ENCODE data around the gene POLG2. TPM values are rescaled to one million over a fixed set of nuclear protein-coding genes. Genes with fewer than 3 reads are reported as not detected.
A peak's percentile ranks its signal among the peaks of the same experiment; 100 is the strongest.

Gene POLG2
- total RNA-seq, 1 experiment from 2014 or later: 20.3 TPM

- H3K9me3 ChIP-seq (ENCODE audit: low read length): no peaks in the 10 kb centered on the region
- H3K27me3 ChIP-seq (ENCODE audit: low read length): no peaks in the 10 kb centered on the region
- H3K36me3 ChIP-seq (ENCODE audit: low read depth, low read length): peaks cover 62% of the 10 kb centered on the region
- intact Hi-C loops (cut with micrococcal nuclease): loop anchor here (1.0 to 5.0 kb wide), 2 partner anchors 8 to 142 kb away; partner anchors contain the start of gene POLG2
- no peak for TF ChIP-seq CTCF (conservative IDR thresholded peaks at IDR 0.05; ENCODE audit: low read depth, low read length)
- no peak for TF ChIP-seq EZH2 (IDR thresholded peaks at IDR 0.05; ENCODE audit: low read length, unreplicated experiment)
- no peak for TF ChIP-seq EZH2phosphoT487 (IDR thresholded peaks at IDR 0.05; ENCODE audit: borderline replicate concordance, low read length)
- H3K27ac ChIP-seq (ENCODE audit: low read length): peak overlapping the region; percentile 90
- H3F3A ChIP-seq (ENCODE audit: low read length, unreplicated experiment): peaks cover 28% of the 10 kb centered on the region
- peak overlapping the region; percentile 86 for H3K4me3 ChIP-seq (ENCODE audit: low read length)
- peak overlapping the region; percentile 97 for H3K9ac ChIP-seq (ENCODE audit: low read length)
- no peaks in the 10 kb centered on the region for H3K9me2 ChIP-seq (replicated peaks; ENCODE audit: low read length)
- ChIA-PET POLR2A (ENCODE audit: unreplicated experiment) (interaction anchor here (0.6 to 2.4 kb wide), 6 partner anchors 9 to 488 kb away, joined by 3 to 50 read pairs (median 4); partner anchors contain the start of gene POLG2), CTCF (interaction anchor here (0.6 kb wide), 1 partner anchor 722 kb away, joined by 3 read pairs; no protein-coding TSS in a partner anchor)
- BruUV-seq (replicated peaks): TSS peak; percentile 25
- H3K4me1 ChIP-seq (ENCODE audit: insufficient read depth, low read length): peaks cover 47% of the 10 kb centered on the region
- peak; percentile 85 for DNase-seq
- peak overlapping the region; percentile 91 for H3K4me2 ChIP-seq (ENCODE audit: low read length)
- H2AFZ ChIP-seq (ENCODE audit: low read length): no peak overlapping the region
- H4K20me1 ChIP-seq (ENCODE audit: low read length): peaks cover 68% of the 10 kb centered on the region
- ATAC-seq: peak; percentile 30
- H3K79me2 ChIP-seq (ENCODE audit: low read length): peaks cover 94% of the 10 kb centered on the region
Observed at GRCh38 chr17:64505340-64506200, 8.7 kb upstream of the POLG2 start.

DNA sequence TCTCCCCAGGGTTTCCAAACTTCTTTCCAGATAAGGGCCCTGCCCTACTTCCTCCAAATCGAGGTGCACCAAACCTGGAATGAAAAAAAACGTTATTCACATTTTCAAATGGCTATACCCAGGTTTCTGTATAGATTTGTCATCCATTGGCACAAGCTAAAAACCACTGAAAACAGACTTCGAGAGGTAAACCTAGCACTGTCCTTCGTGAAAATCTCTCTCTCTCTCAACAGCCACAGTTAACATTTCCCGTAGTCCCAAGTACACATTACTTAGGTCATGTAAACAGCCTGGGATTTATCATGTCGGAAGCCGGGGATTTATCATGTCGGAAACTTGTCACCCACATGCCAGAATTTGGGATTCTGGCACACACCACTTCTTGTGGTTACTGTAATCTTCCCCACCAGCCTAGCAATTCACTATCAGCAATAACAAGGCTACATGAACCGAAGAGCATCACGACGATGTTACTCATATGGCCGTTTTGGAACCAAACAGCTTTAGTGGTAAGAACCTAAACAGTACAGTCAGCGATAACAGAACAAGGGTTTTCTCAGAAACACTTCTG, 8.0 kb upstream of the POLG2 start:
- peak overlapping the region; percentile 86 for H3K4me2 ChIP-seq (ENCODE audit: low read length)
- H3K27me3 ChIP-seq (ENCODE audit: low read length): no peaks in the 10 kb centered on the region
- H3K9ac ChIP-seq (ENCODE audit: low read length): peak overlapping the region; percentile 97
- peak overlapping the region; percentile 77; the same call in 1 of the 2 replicates for H3K27ac ChIP-seq (ENCODE audit: low read length)
- no peak for TF ChIP-seq EZH2phosphoT487 (IDR thresholded peaks at IDR 0.05; ENCODE audit: borderline replicate concordance, low read length)
- no peak for TF ChIP-seq EZH2 (IDR thresholded peaks at IDR 0.05; ENCODE audit: low read length, unreplicated experiment)
- TF ChIP-seq CTCF (conservative IDR thresholded peaks at IDR 0.05; ENCODE audit: low read depth, low read length): no peak
- intact Hi-C loops (cut with micrococcal nuclease): loop anchor here (5.0 kb wide), 1 partner anchor 142 kb away; no protein-coding TSS in a partner anchor
- ChIA-PET CTCF (interaction anchor here (0.6 kb wide), 1 partner anchor 722 kb away, joined by 3 read pairs; no protein-coding TSS in a partner anchor), POLR2A (ENCODE audit: unreplicated experiment) (interaction anchor here (0.6 to 2.4 kb wide), 4 partner anchors 8 to 179 kb away, joined by 3 to 50 read pairs (median 4); partner anchors contain the start of gene POLG2)
- no peaks in the 10 kb centered on the region for H3K9me3 ChIP-seq (ENCODE audit: low read length)
- H3F3A ChIP-seq (ENCODE audit: low read length, unreplicated experiment): peaks cover 36% of the 10 kb centered on the region
- peaks cover 93% of the 10 kb centered on the region for H3K79me2 ChIP-seq (ENCODE audit: low read length)
- DNase-seq (peak; percentile 31), ATAC-seq (no peak)
- H3K9me2 ChIP-seq (replicated peaks; ENCODE audit: low read length): no peaks in the 10 kb centered on the region
- H3K4me1 ChIP-seq (ENCODE audit: insufficient read depth, low read length): peaks cover 54% of the 10 kb centered on the region
- peak overlapping the region; percentile 86 for H3K4me3 ChIP-seq (ENCODE audit: low read length)
- H3K36me3 ChIP-seq (ENCODE audit: low read depth, low read length): peaks cover 64% of the 10 kb centered on the region
- BruUV-seq (replicated peaks): no TSS peak
- H2AFZ ChIP-seq (ENCODE audit: low read length): no peak overlapping the region
- peaks cover 75% of the 10 kb centered on the region for H4K20me1 ChIP-seq (ENCODE audit: low read length)
